Measurements from ENCODE around the gene MYOCOS. TPM values are rescaled to one million over a fixed set of nuclear protein-coding genes. Genes with fewer than 3 reads are reported as not detected.

MYOCOS gene
- total and polyA plus RNA-seq, 2 of the 4 experiments (the other 2 are of a cell fraction): not detected

DNA sequence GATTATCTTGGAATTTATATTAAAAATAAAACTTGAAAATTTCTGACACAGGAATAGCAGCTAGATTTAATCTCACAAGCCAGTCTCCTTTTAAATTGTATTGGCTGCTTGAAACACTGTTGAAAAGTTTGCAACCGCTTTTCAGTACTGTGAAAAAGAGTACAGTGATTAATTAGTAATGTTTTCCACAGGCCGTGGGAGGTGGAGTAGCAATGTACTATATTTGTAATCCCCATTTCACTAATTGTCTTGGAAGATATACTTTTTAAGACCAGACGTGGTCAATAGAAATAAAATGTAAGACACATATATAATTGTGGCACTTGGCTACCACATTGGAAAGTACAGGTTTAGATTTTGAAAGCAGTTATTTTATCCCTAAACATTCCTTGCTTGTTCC lies 40.8 kb upstream of the MYOCOS start:
- H3K18ac ChIP-seq (ENCODE audit: low read depth, low read length): no peak overlapping the region
- DNase-seq (no peak), ATAC-seq (ENCODE audit: low read depth) (no peak)
- H3K27ac ChIP-seq (ENCODE audit: insufficient read depth, low read length): no peak overlapping the region
- peaks cover 3% of the 10 kb centered on the region; the same call in 1 of the 2 replicates for H3K9me1 ChIP-seq (ENCODE audit: insufficient read depth, low read length)
- no peak overlapping the region for H2AK9ac ChIP-seq (replicated peaks; ENCODE audit: low read depth, low read length, poor library complexity)
- no peak overlapping the region for H2AK5ac ChIP-seq (ENCODE audit: low read depth, low read length)
- no peak overlapping the region for H2BK120ac ChIP-seq (ENCODE audit: low read depth, low read length)
- peaks cover 45% of the 10 kb centered on the region for H3K36me3 ChIP-seq (ENCODE audit: control insufficient read depth, insufficient read depth, low read length)
- no peak overlapping the region for H3K4me3 ChIP-seq (ENCODE audit: insufficient read depth, low read depth, low read length)
- H4K20me1 ChIP-seq (ENCODE audit: insufficient read depth, low read length): no peaks in the 10 kb centered on the region
- no peaks in the 10 kb centered on the region for H3K9me3 ChIP-seq (ENCODE audit: control insufficient read depth, insufficient read depth, low read length)
- no peak overlapping the region for H2BK20ac ChIP-seq (ENCODE audit: low read depth, low read length)
- H4K91ac ChIP-seq (ENCODE audit: insufficient read depth, low read depth, low read length): no peak overlapping the region
- intact Hi-C loops (cut with micrococcal nuclease) (no loop called here), in situ Hi-C loops (cut with MboI; ENCODE audit: low sequenced_read_pairs) (no loop called here), dilution Hi-C loops (cut with HindIII; ENCODE audit: low sequenced_read_pairs, unreplicated experiment) (no loop called here)
- ChIA-PET CTCF (no interaction called here), POLR2A (ENCODE audit: unreplicated experiment) (no interaction called here)
- H3K23ac ChIP-seq (ENCODE audit: low read depth, low read length): no peak overlapping the region
- H4K5ac ChIP-seq (ENCODE audit: low read depth, low read length): no peak overlapping the region
- no peak overlapping the region for H2AFZ ChIP-seq (replicated peaks; ENCODE audit: low read length, poor library complexity)
- no peak overlapping the region for H3K9ac ChIP-seq (ENCODE audit: low read depth, low read length)
- BruUV-seq (replicated peaks): no TSS peak
- H2BK5ac ChIP-seq (ENCODE audit: low read depth, low read length, poor library complexity, severe bottlenecking): no peak overlapping the region
- no peak overlapping the region for H4K8ac ChIP-seq (ENCODE audit: low read depth in 2 of 2, low read length in 2 of 2)
- no peak overlapping the region for H3K4ac ChIP-seq (ENCODE audit: low read depth, low read length)
- no peak overlapping the region for H3K14ac ChIP-seq (replicated peaks; ENCODE audit: low read depth, low read length)
- WGBS, 2 experiments (ENCODE audit: extremely low coverage in 2 of 2, insufficient read length in 1 of 2): no CpG with 5 or more reads among the region's 3 CpGs
- no peaks in the 10 kb centered on the region for H3K4me1 ChIP-seq (ENCODE audit: control insufficient read depth, insufficient read depth, low read length)
- H3K56ac ChIP-seq (ENCODE audit: extremely low read depth, insufficient read depth, low read length): no peak overlapping the region
- H3K27me3 ChIP-seq (ENCODE audit: control insufficient read depth, insufficient read depth, low read length): no peaks in the 10 kb centered on the region
- TF ChIP-seq RCOR1 (IDR thresholded peaks at IDR 0.05; ENCODE audit: insufficient replicate concordance, low read length) (no peak), BHLHE40 (IDR thresholded peaks at IDR 0.05; ENCODE audit: low read depth, low read length) (no peak), MAFK (IDR thresholded peaks at IDR 0.05; ENCODE audit: low read depth, low read length) (no peak), CEBPB (IDR thresholded peaks at IDR 0.05; ENCODE audit: low read depth, low read length) (no peak), MAZ (IDR thresholded peaks at IDR 0.05; ENCODE audit: borderline replicate concordance, low read depth, low read length) (no peak), SMC3 (IDR thresholded peaks at IDR 0.05; ENCODE audit: low read depth, low read length) (no peak), CHD1 (IDR thresholded peaks at IDR 0.05; ENCODE audit: low read depth, low read length) (no peak), RFX5 (IDR thresholded peaks at IDR 0.05; ENCODE audit: low read depth, low read length) (no peak), NFE2L2 (IDR thresholded peaks at IDR 0.05; ENCODE audit: low read depth, low read length) (no peak), POLR2A (IDR thresholded peaks at IDR 0.05; ENCODE audit: low read depth, low read length) (no peak), FOS (IDR thresholded peaks at IDR 0.05; ENCODE audit: low read depth, low read length) (no peak), RAD21 (IDR thresholded peaks at IDR 0.05; ENCODE audit: low read length) (no peak)
- TF ChIP-seq, protein P1, sequence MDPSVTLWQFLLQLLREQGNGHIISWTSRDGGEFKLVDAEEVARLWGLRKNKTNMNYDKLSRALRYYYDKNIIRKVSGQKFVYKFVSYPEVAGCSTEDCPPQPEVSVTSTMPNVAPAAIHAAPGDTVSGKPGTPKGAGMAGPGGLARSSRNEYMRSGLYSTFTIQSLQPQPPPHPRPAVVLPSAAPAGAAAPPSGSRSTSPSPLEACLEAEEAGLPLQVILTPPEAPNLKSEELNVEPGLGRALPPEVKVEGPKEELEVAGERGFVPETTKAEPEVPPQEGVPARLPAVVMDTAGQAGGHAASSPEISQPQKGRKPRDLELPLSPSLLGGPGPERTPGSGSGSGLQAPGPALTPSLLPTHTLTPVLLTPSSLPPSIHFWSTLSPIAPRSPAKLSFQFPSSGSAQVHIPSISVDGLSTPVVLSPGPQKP (IDR thresholded peaks at IDR 0.05; ENCODE audit: borderline replicate concordance, low read depth, low read length): no peak
- TF ChIP-seq, protein P2, sequence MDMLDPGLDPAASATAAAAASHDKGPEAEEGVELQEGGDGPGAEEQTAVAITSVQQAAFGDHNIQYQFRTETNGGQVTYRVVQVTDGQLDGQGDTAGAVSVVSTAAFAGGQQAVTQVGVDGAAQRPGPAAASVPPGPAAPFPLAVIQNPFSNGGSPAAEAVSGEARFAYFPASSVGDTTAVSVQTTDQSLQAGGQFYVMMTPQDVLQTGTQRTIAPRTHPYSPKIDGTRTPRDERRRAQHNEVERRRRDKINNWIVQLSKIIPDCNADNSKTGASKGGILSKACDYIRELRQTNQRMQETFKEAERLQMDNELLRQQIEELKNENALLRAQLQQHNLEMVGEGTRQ (IDR thresholded peaks at IDR 0.05; ENCODE audit: low read depth, low read length): no peak
- TF ChIP-seq, protein P3, sequence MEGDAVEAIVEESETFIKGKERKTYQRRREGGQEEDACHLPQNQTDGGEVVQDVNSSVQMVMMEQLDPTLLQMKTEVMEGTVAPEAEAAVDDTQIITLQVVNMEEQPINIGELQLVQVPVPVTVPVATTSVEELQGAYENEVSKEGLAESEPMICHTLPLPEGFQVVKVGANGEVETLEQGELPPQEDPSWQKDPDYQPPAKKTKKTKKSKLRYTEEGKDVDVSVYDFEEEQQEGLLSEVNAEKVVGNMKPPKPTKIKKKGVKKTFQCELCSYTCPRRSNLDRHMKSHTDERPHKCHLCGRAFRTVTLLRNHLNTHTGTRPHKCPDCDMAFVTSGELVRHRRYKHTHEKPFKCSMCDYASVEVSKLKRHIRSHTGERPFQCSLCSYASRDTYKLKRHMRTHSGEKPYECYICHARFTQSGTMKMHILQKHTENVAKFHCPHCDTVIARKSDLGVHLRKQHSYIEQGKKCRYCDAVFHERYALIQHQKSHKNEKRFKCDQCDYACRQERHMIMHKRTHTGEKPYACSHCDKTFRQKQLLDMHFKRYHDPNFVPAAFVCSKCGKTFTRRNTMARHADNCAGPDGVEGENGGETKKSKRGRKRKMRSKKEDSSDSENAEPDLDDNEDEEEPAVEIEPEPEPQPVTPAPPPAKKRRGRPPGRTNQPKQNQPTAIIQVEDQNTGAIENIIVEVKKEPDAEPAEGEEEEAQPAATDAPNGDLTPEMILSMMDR (conservative IDR thresholded peaks at IDR 0.05; ENCODE audit: low read depth, low read length): no peak
- H3K4me2 ChIP-seq (ENCODE audit: low read depth, low read length): no peak overlapping the region
- no peak overlapping the region for H2BK15ac ChIP-seq (ENCODE audit: low read depth, low read length)
- peaks cover 17 to 25% of the 10 kb centered on the region in 2 experiments for H3K79me1 ChIP-seq (ENCODE audit: low read depth in 1 of 2, low read length in 2 of 2)

Data from IMR-90 (cell line).